Measurements from ENCODE around the gene LYL1.

GRCh38 chr19:13062317-13062716 lies 40.3 kb downstream of the LYL1 start:
- TF ChIP-seq EZH2 (IDR thresholded peaks at IDR 0.05; ENCODE audit: low read depth) (no peak), CTCF (conservative IDR thresholded peaks at IDR 0.05) (no peak)
